Hypothalamus (tissue), 51 donors: ENCODE measurements around the gene CMTM1.

Experiments used
- DNase-seq, 51 donors: peaks; one replicate each; lab custom pipeline; 2025; lab: John Stamatoyannopoulos, UW

Gene CMTM1

GRCh38 chr16:66566051-66566901 is at the start of gene CMTM1:
Gene CMTM1, plus strand, starts transcription at chr16:66566439. Its CDS starts 75 bp downstream, at chr16:66566514.
- DNase-seq, result no peak

- DNase-seq, result peak in 2 of 51 donors; percentile 82 to 88
Measured at GRCh38 chr16:66516509-66516807, 49.8 kb upstream of the CMTM1 start.

GRCh38 chr16:66516808-66517585 is 49.2 kb upstream of the CMTM1 start:
- peak in 50 of 51 donors; percentile 50 to 95 (median 87) for DNase-seq

- DNase-seq, result no peak
Measured at GRCh38 chr16:66517586-66518263, 48.5 kb upstream of the CMTM1 start.

GRCh38 chr16:66519482-66520373 is 46.5 kb upstream of the CMTM1 start:
- DNase-seq, result no peak

- DNase-seq, result peak in 15 of 51 donors; percentile 10 to 33 (median 19)
Measured at GRCh38 chr16:66520406-66521170, 45.7 kb upstream of the CMTM1 start.

GRCh38 chr16:66521252-66521713 is 45.0 kb upstream of the CMTM1 start:
- no peak for DNase-seq

- DNase-seq, result peak in 4 of 51 donors; percentile 8 to 26 (median 22)
Measured at GRCh38 chr16:66521951-66522771, 44.1 kb upstream of the CMTM1 start.

- no peak for DNase-seq
Measured at GRCh38 chr16:66522816-66523590, 43.2 kb upstream of the CMTM1 start.

GRCh38 chr16:66523861-66524354 is 42.3 kb upstream of the CMTM1 start:
- no peak for DNase-seq

- peak in 13 of 51 donors; percentile 15 to 60 (median 23) for DNase-seq
Measured at GRCh38 chr16:66524601-66525164, 41.6 kb upstream of the CMTM1 start.

GRCh38 chr16:66525396-66526180 is 40.7 kb upstream of the CMTM1 start:
- DNase-seq, result no peak

- DNase-seq, result no peak
Measured at GRCh38 chr16:66528294-66528693, 37.9 kb upstream of the CMTM1 start.

- DNase-seq, result no peak
Measured at GRCh38 chr16:66529475-66529874, 36.8 kb upstream of the CMTM1 start.

GRCh38 chr16:66534376-66534799 is 31.9 kb upstream of the CMTM1 start:
- no peak for DNase-seq

- DNase-seq, result no peak
Measured at GRCh38 chr16:66536525-66536924, 29.7 kb upstream of the CMTM1 start.
